GM19397 (cell line): ENCODE measurements around the gene HDAC4.

Source experiments
- ATAC-seq: cut with Tn5 transposase; IDR thresholded peaks from one replicate; pipeline ENCODE4 v1.9.1; 2021; ENCODE audit warnings: mild to moderate bottlenecking, moderate library complexity; ENCODE audit not compliant: unreplicated experiment

The HDAC4 gene

GRCh38 chr2:239329972-239330572 lies 70.7 kb downstream of the HDAC4 start:
- no peak for ATAC-seq

- ATAC-seq, result no peak
Observed at GRCh38 chr2:239329284-239329971, 71.4 kb downstream of the HDAC4 start.

GRCh38 chr2:239328351-239329191 lies 72.2 kb downstream of the HDAC4 start:
- ATAC-seq, result no peak

GRCh38 chr2:239327536-239328350 lies 73.1 kb downstream of the HDAC4 start:
- ATAC-seq, result no peak

- ATAC-seq, result no peak
Observed at GRCh38 chr2:239326831-239327535, 73.8 kb downstream of the HDAC4 start.

- ATAC-seq, result no peak
Observed at GRCh38 chr2:239324456-239324855, 76.4 kb downstream of the HDAC4 start.

- ATAC-seq, result no peak
Observed at GRCh38 chr2:239323447-239323846, 77.4 kb downstream of the HDAC4 start.

- ATAC-seq, result no peak
Observed at GRCh38 chr2:239322416-239323086, 78.3 kb downstream of the HDAC4 start.

- no peak for ATAC-seq
Observed at GRCh38 chr2:239321596-239322415, 79.0 kb downstream of the HDAC4 start.

GRCh38 chr2:239318790-239319661 lies 81.8 kb downstream of the HDAC4 start:
- no peak for ATAC-seq

- no peak for ATAC-seq
Observed at GRCh38 chr2:239318151-239318611, 82.6 kb downstream of the HDAC4 start.

- no peak for ATAC-seq
Observed at GRCh38 chr2:239316562-239317465, 84.0 kb downstream of the HDAC4 start.

- ATAC-seq, result no peak
Observed at GRCh38 chr2:239315308-239315707, 85.5 kb downstream of the HDAC4 start.

- ATAC-seq, result no peak
Observed at GRCh38 chr2:239313776-239314175, 87.0 kb downstream of the HDAC4 start.

GRCh38 chr2:239312741-239313667 lies 87.8 kb downstream of the HDAC4 start:
- no peak for ATAC-seq

- no peak for ATAC-seq
Observed at GRCh38 chr2:239312081-239312511, 88.7 kb downstream of the HDAC4 start.
